NCI-H187 (cell line): ENCODE measurements around the gene STK38L.

Experiments
- DNase-seq, 2 experiments: peaks; one replicate each; lab custom pipeline; 2025; lab: John Stamatoyannopoulos, UW

The STK38L gene

GRCh38 chr12:27351476-27351875, 107.4 kb downstream of the STK38L start:
- no peak for DNase-seq

- DNase-seq, result no peak
Measured at GRCh38 chr12:27355486-27355885, 111.4 kb downstream of the STK38L start.

GRCh38 chr12:27355979-27356378, 111.9 kb downstream of the STK38L start:
- no peak for DNase-seq

- DNase-seq, result no peak
Measured at GRCh38 chr12:27359578-27360340, 115.7 kb downstream of the STK38L start.

- DNase-seq, result no peak
Measured at GRCh38 chr12:27361372-27361771, 117.3 kb downstream of the STK38L start.

- no peak for DNase-seq
Measured at GRCh38 chr12:27366621-27367020, 122.5 kb downstream of the STK38L start.

- DNase-seq, result no peak
Measured at GRCh38 chr12:27367078-27367477, 123.0 kb downstream of the STK38L start.
